ENCODE measurements around the gene PITPNC1. TPM values are rescaled to one million over a fixed set of nuclear protein-coding genes. Genes with fewer than 3 reads are reported as not detected.
"Not testable (repeated sequence)": the region's sequence is repeated elsewhere in the genome, so short reads cannot be mapped to it uniquely, and the experiment has no call there.

Gene PITPNC1
- total RNA-seq, 1 donor from 2014 or later, result 20.8 TPM

DNA sequence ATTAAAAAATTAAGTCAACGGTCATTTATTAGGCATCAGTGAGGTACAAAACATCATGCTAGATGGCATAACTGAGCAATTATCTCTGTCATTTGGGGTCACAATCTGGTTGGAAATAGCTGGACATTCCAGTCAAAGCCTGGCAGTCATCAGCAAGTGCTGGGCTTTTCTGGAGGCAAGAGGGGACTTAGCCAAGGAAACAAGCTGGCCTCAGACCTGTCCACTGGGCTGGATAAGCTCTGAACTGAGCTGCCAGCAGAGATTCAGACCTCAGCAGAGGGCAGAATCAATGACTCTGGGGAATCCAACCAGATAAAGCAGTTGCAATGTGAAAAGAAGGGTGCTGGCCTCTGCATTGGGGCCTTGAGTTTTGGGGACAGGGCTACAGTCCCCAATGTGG lies 178.8 kb downstream of the PITPNC1 start:
- DNase-seq, result no peak

GRCh38 chr17:67557052-67557845 lies 180.2 kb downstream of the PITPNC1 start:
- no peak for DNase-seq

GRCh38 chr17:67557921-67558320 lies 180.8 kb downstream of the PITPNC1 start:
- DNase-seq, result no peak

- DNase-seq, result no peak
These were observed 181.8 kb downstream of the PITPNC1 start for GRCh38 chr17:67558740-67559380.

DNA sequence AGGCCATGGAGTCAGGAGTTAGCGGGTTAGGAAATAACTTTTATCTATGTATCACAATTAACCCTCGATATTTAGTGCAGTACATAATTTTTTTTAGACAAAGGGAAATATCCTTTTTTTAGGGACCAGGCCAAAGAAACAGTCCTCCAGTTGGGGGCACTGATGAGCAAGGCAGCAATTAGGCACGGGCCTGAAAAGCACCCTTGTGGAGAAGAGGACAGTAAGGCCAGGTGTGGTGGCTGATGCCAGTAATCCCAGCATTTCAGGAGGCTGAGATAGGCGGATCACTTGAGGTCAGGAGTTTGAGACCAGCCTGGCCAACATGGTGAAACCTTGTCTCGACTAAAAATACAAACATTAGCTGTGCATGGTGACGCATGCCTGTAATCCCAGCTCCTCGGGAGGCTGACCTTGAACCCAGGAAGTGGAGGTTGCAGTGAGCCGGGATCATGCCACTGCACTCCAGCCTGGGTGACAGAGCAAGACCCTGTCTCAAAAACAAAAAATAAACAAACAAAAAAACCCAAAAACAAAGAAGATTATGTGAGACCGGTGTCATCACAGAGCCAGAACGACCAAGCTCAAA lies 182.4 kb downstream of the PITPNC1 start:
- no peak for DNase-seq

- no peak for DNase-seq
These were observed 184.9 kb downstream of the PITPNC1 start for GRCh38 chr17:67562005-67562404.

- no peak for DNase-seq
These were observed 186.7 kb downstream of the PITPNC1 start for GRCh38 chr17:67563692-67564228.

- DNase-seq, result no peak
These were observed 188.0 kb downstream of the PITPNC1 start for GRCh38 chr17:67565068-67565467.

DNA sequence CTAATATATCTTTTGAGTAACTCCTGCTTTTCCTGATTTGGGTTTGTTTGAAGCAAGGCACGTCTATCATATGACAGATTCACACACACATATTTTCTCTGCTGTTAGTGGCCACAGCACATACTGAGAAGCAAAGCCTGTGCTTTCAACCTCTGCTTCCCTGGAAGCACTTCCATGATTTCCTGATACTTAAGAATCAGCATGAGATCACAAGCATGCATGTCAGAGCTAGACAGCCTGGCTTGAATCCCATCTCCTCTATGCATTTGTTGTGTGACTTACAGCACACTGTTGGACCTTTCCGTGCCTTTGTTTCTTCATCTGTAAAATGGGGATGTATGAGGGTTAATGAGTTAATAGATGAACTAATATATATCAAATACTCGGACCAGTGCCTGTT lies 189.6 kb downstream of the PITPNC1 start:
- no peak for DNase-seq

DNA sequence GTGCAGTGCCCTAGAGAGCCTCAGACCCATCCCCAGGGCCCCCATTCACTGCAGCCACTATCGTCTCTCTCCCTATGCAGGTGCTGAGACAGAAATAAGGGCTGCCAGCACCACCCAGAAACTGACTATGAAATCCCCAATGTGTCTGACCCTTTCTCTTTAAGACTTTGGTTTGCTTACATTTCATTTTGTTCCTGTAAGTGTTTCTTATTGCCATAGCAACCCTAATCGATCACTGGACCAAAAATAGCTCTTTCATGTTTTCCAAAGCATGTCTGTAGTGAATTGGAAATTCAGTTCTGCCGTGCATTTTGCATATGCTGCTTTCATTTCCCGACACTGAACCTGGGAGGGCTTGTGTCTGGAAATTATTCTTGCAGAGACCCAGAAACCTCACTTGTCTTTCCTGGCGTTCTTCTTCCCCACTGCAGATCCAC lies 192.0 kb downstream of the PITPNC1 start:
- DNase-seq, result no peak

- DNase-seq, result no peak
These were observed 192.8 kb downstream of the PITPNC1 start for GRCh38 chr17:67569873-67570272.

DNA sequence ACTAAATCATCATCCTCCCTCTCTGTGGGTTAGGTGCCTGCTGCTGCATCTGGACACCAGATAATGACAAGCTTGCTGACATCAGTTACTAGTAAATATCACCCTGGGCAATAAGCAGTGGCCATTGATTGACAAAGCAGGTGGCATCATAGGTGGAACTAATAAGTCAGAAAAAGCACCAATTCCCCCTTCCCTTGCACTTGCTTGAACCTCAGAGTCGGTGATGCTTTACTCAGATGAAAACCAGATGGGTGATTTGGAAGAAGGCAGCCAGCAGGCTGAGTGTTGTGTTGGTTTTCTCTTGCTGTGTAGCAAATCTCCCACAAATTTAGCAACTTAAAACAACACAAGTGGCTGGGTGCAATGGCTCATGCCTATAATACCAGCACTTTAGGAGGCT lies 193.7 kb downstream of the PITPNC1 start:
- no peak for DNase-seq

DNA sequence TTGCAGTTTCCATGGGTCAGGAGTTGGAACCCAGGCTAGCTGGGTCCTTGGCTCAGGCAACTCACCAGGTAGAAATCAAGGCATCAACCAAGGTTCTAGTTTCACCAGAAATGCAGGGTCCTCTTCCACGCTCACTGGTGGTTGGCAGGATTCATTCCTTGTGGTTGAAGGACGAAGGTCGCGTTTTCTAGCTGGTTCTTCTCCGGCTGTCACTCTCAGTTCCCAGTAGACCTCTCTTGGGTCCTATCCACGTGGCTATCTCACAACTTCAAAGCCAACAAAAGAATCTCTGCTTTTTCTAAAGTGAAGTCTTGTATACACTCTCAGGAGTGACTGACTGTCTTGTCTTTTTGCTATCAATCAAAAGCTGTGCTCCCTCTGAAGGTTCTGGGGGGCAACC lies 194.4 kb downstream of the PITPNC1 start:
- DNase-seq, result no peak

DNA sequence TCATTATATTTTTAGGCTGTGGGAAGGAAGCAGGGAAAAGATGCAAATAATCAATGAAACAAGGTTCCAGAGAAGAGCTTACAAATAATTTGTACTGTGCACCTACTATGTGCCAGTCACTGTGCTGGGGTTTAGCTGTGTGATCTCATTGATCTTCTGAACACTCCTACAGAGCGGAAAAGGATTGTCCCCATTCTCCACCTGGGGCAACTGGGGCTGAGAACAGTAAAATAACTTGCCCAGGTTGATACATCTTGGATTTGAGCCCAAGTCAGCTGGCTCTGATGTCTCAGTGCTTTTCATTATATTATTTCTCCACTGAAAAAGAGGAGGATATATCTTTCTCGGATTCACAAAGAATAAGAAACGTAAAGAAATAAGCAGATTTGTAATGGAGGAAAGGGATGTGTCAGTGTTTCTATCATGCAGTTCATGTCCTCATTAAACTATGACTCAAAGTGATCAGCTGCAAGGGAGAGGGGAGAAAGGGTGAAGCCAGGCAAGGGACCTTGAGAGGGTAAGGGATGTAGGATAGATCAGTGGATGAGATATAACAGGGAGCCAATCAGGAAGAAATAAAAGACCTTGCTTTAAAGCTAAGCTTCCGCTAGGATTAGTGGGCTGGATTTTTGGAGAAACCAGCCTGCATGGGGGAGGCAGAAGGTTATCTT lies 197.0 kb downstream of the PITPNC1 start:
- DNase-seq, result no peak

DNA sequence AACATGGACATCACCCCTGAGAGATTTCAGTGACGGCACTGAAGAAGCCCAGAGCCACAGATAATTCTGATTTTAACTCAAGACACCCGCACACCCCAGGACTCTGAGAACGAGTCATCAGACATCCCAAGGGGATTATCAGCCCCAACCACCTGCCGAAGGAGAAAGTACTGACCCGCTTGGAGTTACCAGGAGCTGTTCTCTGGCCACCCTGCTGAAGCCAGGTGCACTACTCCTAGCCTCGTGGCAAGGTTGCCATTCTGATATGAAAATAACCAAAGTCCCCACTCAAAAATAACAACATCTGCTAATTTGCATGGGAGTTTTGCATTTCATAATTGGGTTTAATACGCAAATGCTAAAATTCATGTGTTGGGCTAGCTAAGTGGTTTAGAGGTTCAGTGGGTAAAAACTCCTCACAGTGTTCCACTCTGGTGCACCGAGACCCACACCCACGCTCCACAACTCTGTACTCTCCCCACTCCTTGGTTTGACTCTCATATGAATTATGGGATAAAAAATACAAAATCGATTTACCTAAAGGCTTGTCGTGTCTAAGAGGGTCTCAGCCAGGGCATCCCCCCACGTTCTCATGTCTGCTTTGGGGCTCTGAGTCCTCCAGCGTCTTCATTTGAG lies 197.7 kb downstream of the PITPNC1 start:
- DNase-seq, result no peak

DNA sequence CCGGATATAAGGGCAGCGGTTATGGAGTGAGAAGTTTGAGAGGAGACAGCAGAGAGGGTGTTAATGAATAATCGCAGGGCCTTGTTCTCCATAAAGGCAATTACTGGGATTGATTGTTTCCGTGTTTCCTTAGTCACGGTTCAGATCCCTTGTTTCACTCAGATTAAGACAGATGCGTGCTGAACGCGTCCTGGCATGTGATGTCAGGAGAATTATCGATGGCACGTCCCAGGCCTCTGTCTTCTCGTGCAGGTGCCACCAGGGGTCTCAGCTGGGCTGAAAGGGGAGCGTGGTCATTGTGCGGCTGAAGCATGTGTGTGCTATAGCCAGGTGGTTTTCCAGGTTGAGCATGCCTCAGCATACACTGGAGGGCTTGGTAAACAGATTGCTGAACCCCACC lies 198.2 kb downstream of the PITPNC1 start:
- no peak for DNase-seq

GRCh38 chr17:67576471-67577115 lies 199.5 kb downstream of the PITPNC1 start:
- DNase-seq, result no peak

GRCh38 chr17:67577429-67578141 lies 200.5 kb downstream of the PITPNC1 start:
- DNase-seq, result no peak

GRCh38 chr17:67578142-67578457 lies 201.0 kb downstream of the PITPNC1 start:
- DNase-seq, result no peak

DNA sequence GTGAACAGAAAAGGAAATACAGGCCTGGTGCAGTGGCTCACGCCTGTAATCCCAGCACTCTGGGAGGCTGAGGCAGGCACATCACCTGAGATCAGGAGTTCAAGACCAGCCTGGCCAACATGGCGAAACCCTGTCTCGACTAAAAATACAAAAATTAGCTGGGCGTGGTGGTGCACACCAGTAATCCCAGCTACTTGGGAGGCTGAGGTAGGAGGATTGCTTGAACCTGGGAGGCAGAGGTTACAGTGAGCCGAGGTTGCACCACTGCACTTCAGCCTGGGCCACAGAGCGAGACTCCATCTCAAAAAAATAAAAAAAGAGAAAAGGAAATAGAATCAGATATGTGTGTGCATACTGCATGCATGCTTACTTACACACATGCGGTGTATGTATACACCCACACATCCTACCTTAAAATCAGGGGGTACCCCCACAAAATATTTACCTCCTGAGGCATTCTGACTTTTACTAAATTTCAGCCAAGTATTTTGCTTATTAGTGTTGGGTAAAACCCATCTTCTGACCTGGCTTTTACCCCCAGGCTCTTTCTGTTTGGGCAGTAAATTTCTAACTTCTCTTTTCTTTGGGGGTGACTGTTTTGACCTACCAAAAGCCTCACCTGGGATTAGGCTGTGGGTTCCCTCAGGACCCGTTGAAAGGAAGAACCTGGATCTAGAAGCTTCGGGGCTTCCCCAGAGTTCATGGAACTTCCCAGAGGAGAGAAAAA lies 201.8 kb downstream of the PITPNC1 start:
- not testable (repeated sequence) for DNase-seq
